Hepatocyte (in vitro differentiated cells): ENCODE results near the gene BMPR1A. TPM values are rescaled to one million over a fixed set of nuclear protein-coding genes. Genes with fewer than 3 reads are reported as not detected.

ENCODE experiments used
- DNase-seq: peaks from one replicate; pipeline ENCODE4 v3.0.0-alpha.2; 2016; ENCODE audit warnings: low spot score
- H2AFZ ChIP-seq: fragments of 200-600 bp; sonication (generic); 2 replicates; pipeline ENCODE4 v1.6.0; 2016; ENCODE audit warnings: antibody characterized with exemption, mild to moderate bottlenecking
- H3K27ac ChIP-seq: fragments of 200-600 bp; sonication (generic); 2 replicates; pipeline ENCODE4 v1.5.1; 2016; ENCODE audit warnings: mild to moderate bottlenecking
- H3K27me3 ChIP-seq: fragments of 200-600 bp; sonication (generic); 2 replicates; pipeline ENCODE4 v1.6.1; 2016
- H3K36me3 ChIP-seq: fragments of 200-600 bp; sonication (generic); replicated peaks from 2 replicates; pipeline ENCODE4 v1.5.1; 2016; ENCODE audit warnings: low read depth; ENCODE audit not compliant: insufficient read depth
- H3K4me1 ChIP-seq: fragments of 200-600 bp; sonication (generic); 2 replicates; pipeline ENCODE4 v1.5.1; 2016; ENCODE audit warnings: mild to moderate bottlenecking, moderate library complexity; ENCODE audit not compliant: insufficient read depth
- H3K4me2 ChIP-seq: fragments of 200-600 bp; sonication (generic); 2 replicates; pipeline ENCODE4 v1.6.0; 2016
- H3K4me3 ChIP-seq: fragments of 200-600 bp; sonication (generic); 2 replicates; pipeline ENCODE4 v1.5.1; 2016; ENCODE audit warnings: mild to moderate bottlenecking
- H3K79me2 ChIP-seq: fragments of 200-600 bp; sonication (generic); 2 replicates; pipeline ENCODE4 v1.6.0; 2017; ENCODE audit warnings: mild to moderate bottlenecking
- H3K9me2 ChIP-seq: fragments of 200-600 bp; sonication (generic); replicated peaks from 2 replicates; pipeline ENCODE4 v1.6.0; 2017; ENCODE audit warnings: mild to moderate bottlenecking; ENCODE audit not compliant: insufficient read depth
- H3K9me3 ChIP-seq: fragments of 200-600 bp; sonication (generic); 2 replicates; pipeline ENCODE4 v1.5.1; 2016; ENCODE audit warnings: low read depth, mild to moderate bottlenecking
- H4K20me1 ChIP-seq: fragments of 200-600 bp; sonication (generic); 2 replicates; pipeline ENCODE4 v1.6.0; 2016; ENCODE audit warnings: mild to moderate bottlenecking; ENCODE audit not compliant: insufficient read depth, poor library complexity, severe bottlenecking
- CTCF ChIP-seq: fragments of 200-600 bp; sonication (generic); IDR thresholded peaks from 2 replicates; pipeline ENCODE4 v1.5.1; 2016; ENCODE audit warnings: antibody characterized with exemption, mild to moderate bottlenecking; ENCODE audit not compliant: poor library complexity
- EZH2 ChIP-seq: fragments of 200-600 bp; sonication (generic); IDR thresholded peaks from 2 replicates; pipeline ENCODE4 v1.6.1; 2016; ENCODE audit warnings: antibody characterized with exemption, mild to moderate bottlenecking, borderline replicate concordance
- EZH2phosphoT487 ChIP-seq: fragments of 200-600 bp; sonication (generic); IDR thresholded peaks from one replicate; pipeline ENCODE4 v1.6.1; 2018; ENCODE audit warnings: antibody characterized with exemption, mild to moderate bottlenecking, low read depth, moderate library complexity; ENCODE audit not compliant: unreplicated experiment, severe bottlenecking
- WGBS: methylation state at CpG from one replicate; pipeline ENCODE4 v1.1.6; 2016; ENCODE audit warnings: low lambda C conversion rate; ENCODE audit errors: missing lambda C conversion rate; 5-methylcytosine and 5-hydroxymethylcytosine counted together
- polyA plus RNA-seq: library from polyadenylated mRNA; unstranded; fragments of >200 nt; fragmentation: Nextera tagmentation; extraction: Ambion mirVana; gene quantifications from 2 replicates; pipeline ENCODE4 v1.2.1, GENCODE V29; 2016
- total RNA-seq: library from RNA; depleted of rRNA; stranded (reverse); fragments of >200 nt; gene quantifications from 2 replicates; pipeline ENCODE4 v1.2.3, GENCODE V29; 2014

The BMPR1A gene
- total and polyA plus RNA-seq, 2 experiments from 2014 or later: 25.1 to 58.0 TPM

- H3K4me1 ChIP-seq: no peaks in the 10 kb centered on the region
- no peak for DNase-seq
- H2AFZ ChIP-seq: no peak overlapping the region
- WGBS: 95% methylated on average over 8 of the region's 8 CpGs
- no peaks in the 10 kb centered on the region for H3K79me2 ChIP-seq
- TF ChIP-seq CTCF: no peak
- TF ChIP-seq EZH2: no peak
- TF ChIP-seq EZH2phosphoT487: no peak
- no peaks in the 10 kb centered on the region for H3K9me3 ChIP-seq
- H3K36me3 ChIP-seq: no peaks in the 10 kb centered on the region
- no peaks in the 10 kb centered on the region for H3K27me3 ChIP-seq
- H3K4me3 ChIP-seq: no peak overlapping the region
- no peak overlapping the region for H3K4me2 ChIP-seq
- no peak overlapping the region for H3K27ac ChIP-seq
- H4K20me1 ChIP-seq: no peaks in the 10 kb centered on the region
- H3K9me2 ChIP-seq: no peaks in the 10 kb centered on the region
Measured at GRCh38 chr10:86718556-86718955, 37.9 kb upstream of the BMPR1A start.

GRCh38 chr10:86721232-86721631 is 35.2 kb upstream of the BMPR1A start:
- DNase-seq: no peak
- Histone ChIP-seq H4K20me1 (no peaks in the 10 kb centered on the region), H3K27ac (no peak overlapping the region), H3K4me1 (no peaks in the 10 kb centered on the region), H3K4me2 (no peak overlapping the region), H3K9me2 (no peaks in the 10 kb centered on the region), H3K9me3 (no peaks in the 10 kb centered on the region), H2AFZ (no peak overlapping the region), H3K36me3 (no peaks in the 10 kb centered on the region), H3K4me3 (no peak overlapping the region), H3K79me2 (no peaks in the 10 kb centered on the region), H3K27me3 (no peaks in the 10 kb centered on the region)
- 86% methylated on average over 5 of the region's 5 CpGs for WGBS
- no peak for TF ChIP-seq EZH2
- no peak for TF ChIP-seq EZH2phosphoT487
- no peak for TF ChIP-seq CTCF

GRCh38 chr10:86723009-86723408 is 33.4 kb upstream of the BMPR1A start:
- TF ChIP-seq EZH2: no peak
- no peak for TF ChIP-seq CTCF
- no peak overlapping the region for H3K27ac ChIP-seq
- H4K20me1 ChIP-seq: no peaks in the 10 kb centered on the region
- no peaks in the 10 kb centered on the region for H3K27me3 ChIP-seq
- no peaks in the 10 kb centered on the region for H3K79me2 ChIP-seq
- H3K4me3 ChIP-seq: no peak overlapping the region
- no peaks in the 10 kb centered on the region for H3K9me3 ChIP-seq
- no peak overlapping the region for H3K4me2 ChIP-seq
- DNase-seq: no peak
- no peak overlapping the region for H2AFZ ChIP-seq
- no peaks in the 10 kb centered on the region for H3K9me2 ChIP-seq
- WGBS: 98% methylated on average over 2 of the region's 2 CpGs
- no peaks in the 10 kb centered on the region for H3K36me3 ChIP-seq
- no peaks in the 10 kb centered on the region for H3K4me1 ChIP-seq

GRCh38 chr10:86724445-86724844 is 32.0 kb upstream of the BMPR1A start:
- TF ChIP-seq EZH2phosphoT487 (no peak), EZH2 (no peak), CTCF (no peak)
- WGBS: 100% methylated on average over 6 of the region's 6 CpGs
- Histone ChIP-seq H3K27ac (no peak overlapping the region), H3K4me2 (no peak overlapping the region), H3K79me2 (no peaks in the 10 kb centered on the region), H3K4me3 (no peak overlapping the region), H3K9me2 (no peaks in the 10 kb centered on the region), H3K27me3 (no peaks in the 10 kb centered on the region), H4K20me1 (no peaks in the 10 kb centered on the region), H3K36me3 (no peaks in the 10 kb centered on the region), H3K4me1 (no peaks in the 10 kb centered on the region), H3K9me3 (no peaks in the 10 kb centered on the region), H2AFZ (no peak overlapping the region)
- no peak for DNase-seq
